Measurements from ENCODE around the gene GAL3ST1.
"Not testable (repeated sequence)": the region's sequence is repeated elsewhere in the genome, so short reads cannot be mapped to it uniquely, and the experiment has no call there.

Gene GAL3ST1

GRCh38 chr22:30542811-30543188 is 31.7 kb downstream of the GAL3ST1 start:
- Histone ChIP-seq H3K4me3 (ENCODE audit: low read length, poor library complexity, severe bottlenecking) (no peak overlapping the region), H3K9me2 (replicated peaks; ENCODE audit: low read depth, low read length) (no peaks in the 10 kb centered on the region), H3K27me3 (ENCODE audit: insufficient read depth, low read length, poor library complexity, severe bottlenecking) (no peaks in the 10 kb centered on the region), H3K36me3 (ENCODE audit: insufficient read depth, low read length) (no peaks in the 10 kb centered on the region), H2AFZ (ENCODE audit: low read length) (no peak overlapping the region), H3K4me1 (ENCODE audit: insufficient read depth, low read length, poor library complexity, severe bottlenecking) (no peaks in the 10 kb centered on the region), H4K20me1 (ENCODE audit: insufficient read depth, low read length, poor library complexity, severe bottlenecking) (no peaks in the 10 kb centered on the region), H3K79me2 (ENCODE audit: insufficient read depth, low read length) (no peaks in the 10 kb centered on the region), H3K4me2 (ENCODE audit: low read depth, low read length, poor library complexity, severe bottlenecking) (no peak overlapping the region), H3K9me3 (ENCODE audit: insufficient read depth, low read depth, low read length) (no peaks in the 10 kb centered on the region), H3K9ac (ENCODE audit: low read depth, low read length, poor library complexity, severe bottlenecking) (no peak overlapping the region), H3F3A (ENCODE audit: low read depth) (no peaks in the 10 kb centered on the region)
- TF ChIP-seq EZH2phosphoT487 (IDR thresholded peaks at IDR 0.05; ENCODE audit: borderline replicate concordance) (no peak), CTCF (conservative IDR thresholded peaks at IDR 0.05; ENCODE audit: low read length) (no peak)

- Histone ChIP-seq H3K9me2 (replicated peaks; ENCODE audit: low read depth, low read length) (no peaks in the 10 kb centered on the region), H3K79me2 (ENCODE audit: insufficient read depth, low read length) (no peaks in the 10 kb centered on the region), H2AFZ (ENCODE audit: low read length) (no peak overlapping the region), H3K4me2 (ENCODE audit: low read depth, low read length, poor library complexity, severe bottlenecking) (no peak overlapping the region), H3K9me3 (ENCODE audit: insufficient read depth, low read depth, low read length) (no peaks in the 10 kb centered on the region), H3K4me3 (ENCODE audit: low read length, poor library complexity, severe bottlenecking) (no peak overlapping the region), H3K27me3 (ENCODE audit: insufficient read depth, low read length, poor library complexity, severe bottlenecking) (no peaks in the 10 kb centered on the region), H3K36me3 (ENCODE audit: insufficient read depth, low read length) (no peaks in the 10 kb centered on the region), H3K4me1 (ENCODE audit: insufficient read depth, low read length, poor library complexity, severe bottlenecking) (no peaks in the 10 kb centered on the region), H3K9ac (ENCODE audit: low read depth, low read length, poor library complexity, severe bottlenecking) (no peak overlapping the region), H3F3A (ENCODE audit: low read depth) (no peaks in the 10 kb centered on the region), H4K20me1 (ENCODE audit: insufficient read depth, low read length, poor library complexity, severe bottlenecking) (no peaks in the 10 kb centered on the region)
- no peak for TF ChIP-seq EZH2phosphoT487 (IDR thresholded peaks at IDR 0.05; ENCODE audit: borderline replicate concordance)
- no peak for TF ChIP-seq CTCF (conservative IDR thresholded peaks at IDR 0.05; ENCODE audit: low read length)
Measured at GRCh38 chr22:30541961-30542810, 32.3 kb downstream of the GAL3ST1 start.

GRCh38 chr22:30541511-30541910 is 33.0 kb downstream of the GAL3ST1 start:
- H2AFZ ChIP-seq (ENCODE audit: low read length); H3K4me3 ChIP-seq (ENCODE audit: low read length, poor library complexity, severe bottlenecking); H3K9ac ChIP-seq (ENCODE audit: low read depth, low read length, poor library complexity, severe bottlenecking): not testable (repeated sequence)

GRCh38 chr22:30539368-30539767 is 35.1 kb downstream of the GAL3ST1 start:
- no peak overlapping the region for H2AFZ ChIP-seq (ENCODE audit: low read length)
- H3K9me3 ChIP-seq (ENCODE audit: insufficient read depth, low read depth, low read length) = no peaks in the 10 kb centered on the region
- H3K9me2 ChIP-seq (replicated peaks; ENCODE audit: low read depth, low read length) = no peaks in the 10 kb centered on the region
- H3K36me3 ChIP-seq (ENCODE audit: insufficient read depth, low read length) = no peaks in the 10 kb centered on the region
- no peak overlapping the region for H3K4me3 ChIP-seq (ENCODE audit: low read length, poor library complexity, severe bottlenecking)
- TF ChIP-seq EZH2phosphoT487 (IDR thresholded peaks at IDR 0.05; ENCODE audit: borderline replicate concordance) (no peak), CTCF (conservative IDR thresholded peaks at IDR 0.05; ENCODE audit: low read length) (no peak)
- H3F3A ChIP-seq (ENCODE audit: low read depth) = no peaks in the 10 kb centered on the region
- H3K79me2 ChIP-seq (ENCODE audit: insufficient read depth, low read length) = no peaks in the 10 kb centered on the region
- H3K9ac ChIP-seq (ENCODE audit: low read depth, low read length, poor library complexity, severe bottlenecking) = no peak overlapping the region
- no peak overlapping the region for H3K4me2 ChIP-seq (ENCODE audit: low read depth, low read length, poor library complexity, severe bottlenecking)
- H4K20me1 ChIP-seq (ENCODE audit: insufficient read depth, low read length, poor library complexity, severe bottlenecking) = no peaks in the 10 kb centered on the region
- H3K4me1 ChIP-seq (ENCODE audit: insufficient read depth, low read length, poor library complexity, severe bottlenecking) = no peaks in the 10 kb centered on the region
- H3K27me3 ChIP-seq (ENCODE audit: insufficient read depth, low read length, poor library complexity, severe bottlenecking) = no peaks in the 10 kb centered on the region

More at GRCh38 chr22:30541511-30541910, 33.0 kb downstream of the GAL3ST1 start:
- not testable (repeated sequence) for H4K20me1 ChIP-seq (ENCODE audit: insufficient read depth, low read length, poor library complexity, severe bottlenecking); H3F3A ChIP-seq (ENCODE audit: low read depth); H3K4me2 ChIP-seq (ENCODE audit: low read depth, low read length, poor library complexity, severe bottlenecking); H3K27me3 ChIP-seq (ENCODE audit: insufficient read depth, low read length, poor library complexity, severe bottlenecking); H3K4me1 ChIP-seq (ENCODE audit: insufficient read depth, low read length, poor library complexity, severe bottlenecking); H3K9me3 ChIP-seq (ENCODE audit: insufficient read depth, low read depth, low read length); H3K79me2 ChIP-seq (ENCODE audit: insufficient read depth, low read length); H3K36me3 ChIP-seq (ENCODE audit: insufficient read depth, low read length); H3K9me2 ChIP-seq (replicated peaks; ENCODE audit: low read depth, low read length)

All from Loucy (cell line).